GM18951 (cell line): ENCODE measurements around the gene PSMD2.

Source experiments
- POLR2A ChIP-seq: IDR thresholded peaks from 4 replicates; pipeline ENCODE4 v1.6.1; 2011; ENCODE audit warnings: mild to moderate bottlenecking; ENCODE audit not compliant: insufficient read length, insufficient read depth; ENCODE audit errors: extremely low read depth
- in situ Hi-C: fragments of 300-500 bp; cut with MboI; formaldehyde crosslinking; loops from one replicate; pipeline ENCODE4 v1.12.0; 2022; ENCODE audit warnings: low sequenced_read_pairs, mixed read lengths, inconsistent platforms; ENCODE audit not compliant: unreplicated experiment

Gene PSMD2

GRCh38 chr3:184345317-184346144, 46.5 kb downstream of the PSMD2 start:
- in situ Hi-C loops = no loop called here
- no peak for TF ChIP-seq POLR2A

- in situ Hi-C loops = no loop called here
- TF ChIP-seq POLR2A = no peak
Observed at GRCh38 chr3:184346480-184347190, 47.6 kb downstream of the PSMD2 start.

DNA sequence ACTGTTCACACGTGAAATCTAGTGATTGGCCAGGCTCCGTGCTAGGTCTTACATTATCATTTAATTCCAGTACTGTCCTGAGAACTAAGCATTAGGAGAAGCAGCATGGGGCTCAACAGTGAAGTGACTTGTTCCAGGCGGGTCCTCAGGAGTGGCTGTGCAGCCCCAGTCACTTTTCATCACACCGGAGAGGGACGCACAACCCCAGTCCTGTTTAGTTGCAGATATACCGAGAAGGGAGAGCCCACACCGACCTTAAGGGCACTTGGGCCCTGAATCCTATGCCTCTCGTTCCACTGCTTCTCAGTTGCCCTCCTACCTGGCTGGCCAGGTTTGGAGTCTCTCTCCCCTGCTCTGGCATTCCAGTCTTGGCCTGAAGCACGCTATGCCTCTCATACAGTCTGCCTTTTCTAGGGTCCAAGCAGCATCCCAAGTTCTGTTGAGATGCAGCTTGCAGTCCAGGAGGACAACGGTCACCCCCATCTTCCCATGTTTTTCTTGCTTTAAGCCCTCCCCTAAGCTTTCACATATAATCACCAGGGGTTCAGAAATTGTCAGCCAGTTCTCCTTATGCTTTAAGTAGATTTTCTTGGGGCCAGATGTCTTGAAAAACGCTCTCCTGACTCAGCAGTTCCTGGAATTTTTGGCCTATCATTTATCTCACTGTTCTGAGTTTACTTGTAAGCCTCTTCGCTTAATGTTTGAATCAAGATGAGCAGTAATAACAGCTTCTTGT, 48.4 kb downstream of the PSMD2 start:
- in situ Hi-C loops = no loop called here
- no peak for TF ChIP-seq POLR2A

- no peak for TF ChIP-seq POLR2A
- in situ Hi-C loops = no loop called here
Observed at GRCh38 chr3:184348057-184348382, 49.0 kb downstream of the PSMD2 start.

DNA sequence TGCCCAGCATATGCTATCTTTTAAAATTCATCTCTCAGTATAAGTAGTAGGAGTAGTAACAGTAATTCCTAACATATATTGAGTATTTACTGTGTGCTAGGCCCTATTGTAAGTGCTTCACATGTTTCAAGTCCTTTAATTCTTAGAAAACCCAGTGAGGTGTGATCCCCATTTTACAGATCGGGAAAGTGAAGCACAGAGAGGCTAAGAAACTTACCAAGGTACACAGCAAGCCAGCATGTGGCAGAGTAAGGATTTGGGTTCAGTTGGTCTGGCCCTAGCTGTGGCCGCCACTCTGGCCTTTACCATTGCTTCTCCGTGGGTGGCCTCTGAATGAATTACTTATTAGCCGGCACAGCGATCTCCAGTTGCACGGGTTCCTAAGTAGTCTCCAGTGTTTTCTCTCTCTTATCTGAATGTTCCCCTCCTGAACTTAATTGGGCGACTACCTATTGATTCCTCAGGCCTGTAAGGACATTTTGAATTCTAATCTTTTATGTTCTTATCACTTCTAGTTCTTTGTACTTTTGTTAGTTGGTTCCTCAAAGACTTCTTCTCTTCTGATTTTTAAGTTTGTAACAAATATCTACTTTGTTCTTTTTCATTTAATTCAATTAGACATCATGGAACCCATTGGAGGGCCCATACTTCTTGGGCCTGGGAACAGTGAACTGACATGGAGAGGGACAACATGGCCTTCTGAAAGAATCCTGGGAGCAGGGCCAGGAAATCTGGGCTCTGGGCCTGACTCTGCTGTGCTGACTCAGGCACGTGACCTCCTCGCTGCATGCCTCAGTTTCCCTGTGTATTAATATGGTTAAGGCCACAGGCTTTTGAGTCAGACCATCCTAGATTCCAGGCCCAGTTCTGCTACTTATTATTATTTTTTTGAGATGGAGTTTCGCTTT, 50.8 kb downstream of the PSMD2 start:
- no peak for TF ChIP-seq POLR2A
- in situ Hi-C loops = loop anchor here (25.0 kb wide), 1 partner anchor 187 kb away; no protein-coding TSS in a partner anchor

DNA sequence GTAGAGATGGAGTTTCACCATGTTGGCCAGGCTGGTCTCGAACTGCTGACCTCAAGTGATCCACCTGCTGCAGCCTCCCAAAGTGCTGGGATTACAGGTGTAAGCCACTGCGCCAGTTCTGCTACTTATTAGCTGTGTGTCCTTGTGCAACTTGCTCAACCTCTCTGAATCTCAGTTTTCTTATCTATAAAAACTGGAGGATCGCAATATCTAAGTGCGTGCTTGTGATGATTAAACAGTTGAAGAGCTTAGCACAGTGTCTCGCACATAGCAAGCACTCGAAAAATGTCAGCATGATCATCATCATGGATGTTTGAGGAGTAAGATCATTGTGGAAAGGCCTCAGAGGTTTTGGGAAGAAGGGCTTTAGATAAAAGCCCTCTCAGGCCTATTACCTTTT, 51.6 kb downstream of the PSMD2 start:
- no peak for TF ChIP-seq POLR2A
- in situ Hi-C loops = loop anchor here (25.0 kb wide), 1 partner anchor 187 kb away; no protein-coding TSS in a partner anchor

DNA sequence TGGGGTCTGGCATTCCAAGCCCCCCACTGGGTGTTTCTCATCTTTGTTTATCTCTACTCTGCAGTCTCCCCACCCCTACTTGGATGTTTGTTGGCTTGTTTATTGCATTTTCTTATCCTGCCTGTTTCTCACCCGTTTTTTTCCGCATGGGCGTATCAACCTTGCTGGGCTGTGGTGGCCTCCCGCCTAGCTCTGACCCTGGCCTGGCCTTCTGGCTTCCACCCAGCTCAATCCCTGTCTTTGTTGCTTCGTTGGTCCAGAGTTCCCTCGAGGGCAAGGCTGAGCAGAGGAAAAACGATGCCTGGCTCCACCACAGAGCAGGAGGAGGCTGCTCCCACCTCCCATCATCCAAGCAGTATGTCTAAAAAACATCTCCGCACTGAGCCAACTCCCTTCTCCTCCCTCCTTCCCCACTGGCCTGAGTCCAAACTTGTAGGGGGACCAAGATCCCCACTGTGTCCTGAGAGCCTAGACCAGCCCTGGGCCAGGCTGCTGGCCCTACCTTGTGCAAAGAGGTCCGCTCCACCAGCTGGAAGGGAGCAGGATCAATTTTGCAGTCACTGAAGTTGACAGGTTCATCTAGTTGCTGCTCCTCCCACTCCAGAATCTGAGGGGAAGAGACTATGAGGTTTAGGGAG, 52.6 kb downstream of the PSMD2 start:
- TF ChIP-seq POLR2A = no peak
- in situ Hi-C loops = loop anchor here (25.0 kb wide), 1 partner anchor 186 kb away; no protein-coding TSS in a partner anchor

- in situ Hi-C loops = loop anchor here (25.0 kb wide), 1 partner anchor 185 kb away; no protein-coding TSS in a partner anchor
Observed at GRCh38 chr3:184352149-184352785, 53.2 kb downstream of the PSMD2 start.

GRCh38 chr3:184352897-184353545, 54.0 kb downstream of the PSMD2 start:
- TF ChIP-seq POLR2A = no peak
- in situ Hi-C loops = loop anchor here (25.0 kb wide), 1 partner anchor 184 kb away; no protein-coding TSS in a partner anchor

More at GRCh38 chr3:184352149-184352785, 53.2 kb downstream of the PSMD2 start:
- TF ChIP-seq POLR2A = no peak

- in situ Hi-C loops = loop anchor here (25.0 kb wide), 1 partner anchor 184 kb away; no protein-coding TSS in a partner anchor
- TF ChIP-seq POLR2A = no peak
Observed at GRCh38 chr3:184353546-184353941, 54.5 kb downstream of the PSMD2 start.

GRCh38 chr3:184354121-184354728, 55.2 kb downstream of the PSMD2 start:
- no peak for TF ChIP-seq POLR2A
- in situ Hi-C loops = loop anchor here (25.0 kb wide), 1 partner anchor 183 kb away; no protein-coding TSS in a partner anchor

DNA sequence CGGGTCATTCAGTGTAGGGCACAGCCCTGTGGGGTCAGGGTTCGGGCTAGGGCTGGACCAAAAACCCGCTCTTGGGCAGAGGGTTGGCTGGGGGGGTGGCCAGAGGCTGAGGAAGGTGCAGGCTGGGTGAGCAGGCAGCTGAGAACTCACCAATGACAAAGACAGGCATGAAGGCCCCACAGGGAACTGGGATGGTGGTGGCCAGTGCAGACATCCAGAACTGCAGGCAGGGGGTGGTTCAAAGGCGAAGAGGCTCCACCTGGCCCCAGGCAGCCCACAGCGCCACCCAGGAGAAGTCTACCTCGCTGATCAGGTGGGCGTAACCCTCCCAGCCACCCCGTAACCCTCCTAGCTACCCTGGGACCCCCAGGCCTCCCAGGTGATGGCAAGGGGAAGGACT, 55.7 kb downstream of the PSMD2 start:
- in situ Hi-C loops = loop anchor here (25.0 kb wide), 1 partner anchor 183 kb away; no protein-coding TSS in a partner anchor
- no peak for TF ChIP-seq POLR2A
